Trophoblast cell (in vitro differentiated cells and primary cell): ENCODE results near the gene CILP. TPM values are rescaled to one million over a fixed set of nuclear protein-coding genes. Genes with fewer than 3 reads are reported as not detected.

Experiments
- DNase-seq, 2 donors: peaks; one replicate each; pipeline ENCODE4 v3.0.0-alpha.2; 2016
- H2AFZ ChIP-seq: 2 replicates; pipeline ENCODE4 v1.6.1; 2013; ENCODE audit warnings: low read length, moderate library complexity, mild to moderate bottlenecking; ENCODE audit not compliant: insufficient read depth, poor library complexity
- H2AK5ac ChIP-seq: 2 replicates; pipeline ENCODE4 v1.6.1; 2013; ENCODE audit warnings: mild to moderate bottlenecking, low read length
- H2BK120ac ChIP-seq: 2 replicates; pipeline ENCODE4 v1.6.1; 2013; ENCODE audit warnings: low read length, mild to moderate bottlenecking, moderate library complexity; ENCODE audit not compliant: insufficient read depth, poor library complexity
- H2BK12ac ChIP-seq: 2 replicates; pipeline ENCODE4 v1.6.1; 2013; ENCODE audit warnings: mild to moderate bottlenecking, low read length, moderate library complexity
- H2BK5ac ChIP-seq: 2 replicates; pipeline ENCODE4 v1.6.1; 2013; ENCODE audit warnings: low read length, low read depth, moderate library complexity, mild to moderate bottlenecking; ENCODE audit not compliant: poor library complexity
- H3K14ac ChIP-seq: 2 replicates; pipeline ENCODE4 v1.6.1; 2013; ENCODE audit warnings: mild to moderate bottlenecking, low read length
- H3K18ac ChIP-seq: 2 replicates; pipeline ENCODE4 v1.6.1; 2013; ENCODE audit warnings: mild to moderate bottlenecking, low read length
- H3K23ac ChIP-seq: 2 replicates; pipeline ENCODE4 v1.6.1; 2013; ENCODE audit warnings: low read length
- H3K27ac ChIP-seq: 2 replicates; pipeline ENCODE4 v1.5.1; 2013; ENCODE audit warnings: low read depth, mild to moderate bottlenecking, inconsistent platforms, low read length, moderate library complexity
- H3K27me3 ChIP-seq: 2 replicates; pipeline ENCODE4 v1.6.1; 2013; ENCODE audit warnings: inconsistent platforms, mild to moderate bottlenecking, low read length, moderate library complexity; ENCODE audit not compliant: insufficient read depth
- H3K36me3 ChIP-seq, 2 experiments: 1 replicate in 1 of 2; 2 replicates in 1 of 2; pipeline ENCODE4 v1.6.1; 2013; ENCODE audit warnings: low read length in 2 of 2, mild to moderate bottlenecking in 2 of 2, moderate library complexity in 1 of 2; ENCODE audit not compliant: insufficient read depth in 2 of 2, control insufficient read depth in 1 of 2
- H3K4ac ChIP-seq: 2 replicates; pipeline ENCODE4 v1.6.1; 2013; ENCODE audit warnings: low read depth, mild to moderate bottlenecking, low read length, moderate library complexity
- H3K4me1 ChIP-seq, 2 experiments: 1 replicate in 1 of 2; 2 replicates in 1 of 2; pipeline ENCODE4 v1.6.1; 2013; ENCODE audit warnings: low read length in 2 of 2, mild to moderate bottlenecking in 2 of 2, moderate library complexity in 1 of 2; ENCODE audit not compliant: insufficient read depth in 2 of 2, control insufficient read depth in 1 of 2
- H3K4me2 ChIP-seq: 2 replicates; pipeline ENCODE4 v1.6.1; 2013; ENCODE audit warnings: inconsistent platforms, mild to moderate bottlenecking, low read length, moderate library complexity
- H3K4me3 ChIP-seq: 2 replicates; pipeline ENCODE4 v1.5.1; 2013; ENCODE audit warnings: mild to moderate bottlenecking, low read depth, low read length, inconsistent platforms
- H3K79me1 ChIP-seq: one replicate; pipeline ENCODE4 v1.6.1; 2013; ENCODE audit warnings: low read length
- H3K79me2 ChIP-seq: 2 replicates; pipeline ENCODE4 v1.6.1; 2013; ENCODE audit warnings: low read length, mild to moderate bottlenecking; ENCODE audit not compliant: control insufficient read depth, insufficient read depth, poor library complexity
- H3K9ac ChIP-seq: 2 replicates; pipeline ENCODE4 v1.6.1; 2013; ENCODE audit warnings: mild to moderate bottlenecking, low read length
- H3K9me3 ChIP-seq: 2 replicates; pipeline ENCODE4 v1.6.1; 2013; ENCODE audit warnings: low read depth, mild to moderate bottlenecking, control low read depth, inconsistent platforms, low read length; ENCODE audit not compliant: insufficient read depth
- H4K12ac ChIP-seq: 2 replicates; pipeline ENCODE4 v1.6.1; 2013; ENCODE audit warnings: low read depth, mild to moderate bottlenecking, low read length, moderate library complexity
- H4K8ac ChIP-seq: 2 replicates; pipeline ENCODE4 v1.6.1; 2013; ENCODE audit warnings: low read depth, mild to moderate bottlenecking, low read length, moderate library complexity
- H4K91ac ChIP-seq: one replicate; pipeline ENCODE4 v1.6.1; 2013; ENCODE audit warnings: low read depth, mild to moderate bottlenecking, low read length, moderate library complexity
- WGBS: extraction: QIAGEN DNeasy Blood & Tissue Kit; methylation state at CpG from one replicate; pipeline ENCODE4 v1.1.7; 2013; ENCODE audit warnings: missing lambda C conversion rate; ENCODE audit not compliant: insufficient read length, insufficient coverage; ENCODE audit errors: extremely low coverage; 5-methylcytosine and 5-hydroxymethylcytosine counted together
- polyA plus RNA-seq: library from polyadenylated mRNA; stranded (reverse); fragments of 200-250 nt; gene quantifications from 2 replicates; pipeline ENCODE4 v1.2.3, GENCODE V29; 2013

The CILP gene, protein sequence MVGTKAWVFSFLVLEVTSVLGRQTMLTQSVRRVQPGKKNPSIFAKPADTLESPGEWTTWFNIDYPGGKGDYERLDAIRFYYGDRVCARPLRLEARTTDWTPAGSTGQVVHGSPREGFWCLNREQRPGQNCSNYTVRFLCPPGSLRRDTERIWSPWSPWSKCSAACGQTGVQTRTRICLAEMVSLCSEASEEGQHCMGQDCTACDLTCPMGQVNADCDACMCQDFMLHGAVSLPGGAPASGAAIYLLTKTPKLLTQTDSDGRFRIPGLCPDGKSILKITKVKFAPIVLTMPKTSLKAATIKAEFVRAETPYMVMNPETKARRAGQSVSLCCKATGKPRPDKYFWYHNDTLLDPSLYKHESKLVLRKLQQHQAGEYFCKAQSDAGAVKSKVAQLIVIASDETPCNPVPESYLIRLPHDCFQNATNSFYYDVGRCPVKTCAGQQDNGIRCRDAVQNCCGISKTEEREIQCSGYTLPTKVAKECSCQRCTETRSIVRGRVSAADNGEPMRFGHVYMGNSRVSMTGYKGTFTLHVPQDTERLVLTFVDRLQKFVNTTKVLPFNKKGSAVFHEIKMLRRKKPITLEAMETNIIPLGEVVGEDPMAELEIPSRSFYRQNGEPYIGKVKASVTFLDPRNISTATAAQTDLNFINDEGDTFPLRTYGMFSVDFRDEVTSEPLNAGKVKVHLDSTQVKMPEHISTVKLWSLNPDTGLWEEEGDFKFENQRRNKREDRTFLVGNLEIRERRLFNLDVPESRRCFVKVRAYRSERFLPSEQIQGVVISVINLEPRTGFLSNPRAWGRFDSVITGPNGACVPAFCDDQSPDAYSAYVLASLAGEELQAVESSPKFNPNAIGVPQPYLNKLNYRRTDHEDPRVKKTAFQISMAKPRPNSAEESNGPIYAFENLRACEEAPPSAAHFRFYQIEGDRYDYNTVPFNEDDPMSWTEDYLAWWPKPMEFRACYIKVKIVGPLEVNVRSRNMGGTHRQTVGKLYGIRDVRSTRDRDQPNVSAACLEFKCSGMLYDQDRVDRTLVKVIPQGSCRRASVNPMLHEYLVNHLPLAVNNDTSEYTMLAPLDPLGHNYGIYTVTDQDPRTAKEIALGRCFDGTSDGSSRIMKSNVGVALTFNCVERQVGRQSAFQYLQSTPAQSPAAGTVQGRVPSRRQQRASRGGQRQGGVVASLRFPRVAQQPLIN
- 0.03 TPM in 2 replicates for polyA plus RNA-seq

DNA sequence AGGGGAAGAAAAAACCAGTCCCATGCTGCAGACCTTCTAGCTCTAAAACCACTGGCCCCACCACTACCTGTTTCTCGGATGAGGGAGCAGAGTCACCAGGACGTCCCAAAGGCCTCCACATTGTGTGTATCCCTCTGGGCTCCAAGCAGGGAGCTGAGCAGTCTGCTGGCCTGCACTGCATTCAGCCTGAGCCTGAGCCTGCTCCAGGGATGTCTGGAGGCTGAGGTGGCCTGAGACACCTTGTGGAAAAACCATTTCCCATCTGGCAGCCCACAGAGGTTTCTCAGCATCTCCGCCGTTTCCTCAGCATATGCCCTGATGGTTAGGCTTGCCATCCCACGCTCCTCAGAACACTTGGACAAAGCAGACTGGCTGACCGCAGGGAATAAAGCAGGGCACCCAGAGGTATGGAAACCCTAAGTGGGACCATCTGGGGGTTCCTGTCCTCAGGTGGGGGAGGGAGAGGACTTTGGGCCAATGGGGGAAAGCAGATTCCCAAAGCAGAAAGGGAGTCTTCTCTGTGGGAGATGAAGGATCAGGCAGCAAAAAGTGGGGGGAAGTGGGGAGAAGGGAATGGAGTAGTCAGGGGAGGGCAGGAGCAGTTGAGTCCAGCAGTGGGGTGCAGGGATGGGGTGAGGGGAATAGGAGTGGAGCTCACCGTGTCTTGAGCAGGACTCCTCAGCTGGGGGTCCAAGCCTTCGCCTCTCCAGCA is at the start of gene CILP:
Gene CILP (minus strand): TSS at position 704 of the 712 bp plus-strand sequence. CDS start 1,718 bp downstream, outside the sequence.
- no peak within 1 kb of the TSS for H4K12ac ChIP-seq
- H4K91ac ChIP-seq, result no peak within 1 kb of the TSS
- no peaks in the 10 kb centered on the region for H3K4me1 ChIP-seq
- H3K27ac ChIP-seq, result no peak within 1 kb of the TSS
- no peak within 1 kb of the TSS for H2BK12ac ChIP-seq
- H3K4ac ChIP-seq, result no peak within 1 kb of the TSS
- no peaks in the 10 kb centered on the region for H3K27me3 ChIP-seq
- DNase-seq, result no peak
- H3K14ac ChIP-seq, result no peak within 1 kb of the TSS
- H3K36me3 ChIP-seq, result no peaks in the 10 kb centered on the region
- no peak within 1 kb of the TSS for H3K23ac ChIP-seq
- H3K18ac ChIP-seq, result no peak within 1 kb of the TSS
- H3K79me2 ChIP-seq, result no peaks in the 10 kb centered on the region
- H3K9ac ChIP-seq, result no peak within 1 kb of the TSS
- H2AFZ ChIP-seq, result no peak within 1 kb of the TSS
- WGBS, result no CpG with 5 or more reads among the region's 8 CpGs
- H2BK120ac ChIP-seq, result no peak within 1 kb of the TSS
- no peak within 1 kb of the TSS for H2AK5ac ChIP-seq
- no peaks in the 10 kb centered on the region for H3K9me3 ChIP-seq
- no peak within 1 kb of the TSS for H3K4me2 ChIP-seq
- H3K4me3 ChIP-seq, result no peak within 1 kb of the TSS
- H2BK5ac ChIP-seq, result no peak within 1 kb of the TSS
- no peaks in the 10 kb centered on the region for H3K79me1 ChIP-seq
- H4K8ac ChIP-seq, result no peak within 1 kb of the TSS

DNA sequence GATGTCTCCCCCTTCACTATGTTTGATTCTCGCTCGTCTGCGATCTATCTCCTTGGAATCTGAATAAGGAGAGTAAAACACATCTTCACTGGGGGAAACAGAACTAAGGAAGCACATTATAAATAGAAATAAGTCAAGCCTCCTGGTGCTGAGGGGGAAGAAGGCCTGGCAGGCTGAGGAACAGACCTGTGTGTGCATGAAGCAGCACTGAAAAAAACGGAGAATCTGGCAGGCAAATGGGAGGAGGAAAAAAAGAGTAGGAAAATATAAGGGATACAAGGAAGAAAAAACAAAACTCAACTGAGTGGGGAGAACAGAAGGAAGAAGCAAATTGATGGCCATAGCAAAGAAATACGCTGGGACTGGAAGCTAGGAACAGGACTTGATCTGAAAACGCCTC is 49.7 kb upstream of the CILP start:
- Histone ChIP-seq H2AFZ (no peak overlapping the region), H4K12ac (no peak overlapping the region), H4K8ac (no peak overlapping the region)

GRCh38 chr15:65259367-65259797 is 48.1 kb upstream of the CILP start:
- H2AFZ ChIP-seq, result no peak overlapping the region
- no peaks in the 10 kb centered on the region for H3K9me3 ChIP-seq
- H3K4me1 ChIP-seq, result peaks cover 0 to under 1% of the 10 kb centered on the region in 2 experiments
- no peak overlapping the region for H2BK5ac ChIP-seq
- no peak overlapping the region for H3K23ac ChIP-seq
- no peak overlapping the region for H2BK120ac ChIP-seq
- no peak for DNase-seq
- no peak overlapping the region for H3K27ac ChIP-seq
- WGBS, result no CpG with 5 or more reads among the region's 7 CpGs
- no peak overlapping the region for H4K8ac ChIP-seq
- peaks cover 2 to 15% of the 10 kb centered on the region in 2 experiments for H3K36me3 ChIP-seq
- no peaks in the 10 kb centered on the region for H3K27me3 ChIP-seq
- no peak overlapping the region for H2AK5ac ChIP-seq
- H4K12ac ChIP-seq, result no peak overlapping the region
- no peaks in the 10 kb centered on the region for H3K79me1 ChIP-seq
- H3K4me3 ChIP-seq, result no peak overlapping the region
- H3K4me2 ChIP-seq, result no peak overlapping the region
- H3K18ac ChIP-seq, result no peak overlapping the region
- H2BK12ac ChIP-seq, result no peak overlapping the region
- H3K4ac ChIP-seq, result no peak overlapping the region
- H3K79me2 ChIP-seq, result no peaks in the 10 kb centered on the region
- H3K14ac ChIP-seq, result no peak overlapping the region
- no peak overlapping the region for H3K9ac ChIP-seq
- no peak overlapping the region for H4K91ac ChIP-seq

More for the DNA sequence above, 49.7 kb upstream of the CILP start:
- Histone ChIP-seq H2AK5ac (no peak overlapping the region), H3K9ac (no peak overlapping the region), H3K4ac (no peak overlapping the region), H3K4me3 (no peak overlapping the region), H3K18ac (no peak overlapping the region), H2BK12ac (no peak overlapping the region), H2BK5ac (no peak overlapping the region), H3K27ac (no peak overlapping the region), H3K27me3 (no peaks in the 10 kb centered on the region), H3K9me3 (no peaks in the 10 kb centered on the region), H4K91ac (no peak overlapping the region), H2BK120ac (no peak overlapping the region), H3K36me3 (peaks cover 2 to 15% of the 10 kb centered on the region in 2 experiments), H3K79me1 (no peaks in the 10 kb centered on the region), H3K79me2 (no peaks in the 10 kb centered on the region), H3K4me1 (peaks cover 0 to 9% of the 10 kb centered on the region in 2 experiments), H3K23ac (no peak overlapping the region), H3K14ac (no peak overlapping the region), H3K4me2 (no peak overlapping the region)
- no peak for DNase-seq
- no CpG with 5 or more reads among the region's 6 CpGs for WGBS
